Stimulated activated CD4-positive, alpha-beta T cell treated with anti-CD3 and anti-CD28 coated beads, Interleukin-1b, Interleukin-23, amount 100 ng/mL, for 24 hours (primary cell): ENCODE measurements around the gene PCNX2.
"Not testable (repeated sequence)": the region's sequence is repeated elsewhere in the genome, so short reads cannot be mapped to it uniquely, and the experiment has no call there.

Experiments used
- DNase-seq, 4 experiments: peaks; one replicate each; pipeline ENCODE4 v3.0.0-alpha.2; 2020; ENCODE audit warnings: low read depth in 4 of 4, low spot score in 1 of 4

Gene PCNX2

DNA sequence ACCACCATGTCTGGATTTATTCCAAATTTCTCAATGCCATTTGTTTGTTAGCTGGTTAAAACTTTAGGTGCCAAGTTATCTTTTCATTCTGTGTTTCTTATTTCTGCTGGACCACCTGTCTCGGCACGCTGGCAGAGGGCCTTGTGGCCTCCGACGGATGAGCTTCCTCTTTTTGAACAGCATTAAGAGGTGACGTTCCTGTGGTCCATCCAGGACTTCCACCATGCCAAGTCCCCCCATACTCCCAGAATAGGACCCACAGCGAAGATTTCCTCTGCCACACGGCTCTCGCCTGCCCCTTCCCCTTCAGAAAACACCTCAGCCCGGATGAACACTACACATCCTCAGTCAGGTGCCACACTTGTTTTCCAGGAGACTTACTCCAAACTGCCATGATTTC, 271.3 kb downstream of the PCNX2 start:
- DNase-seq = no peak

DNA sequence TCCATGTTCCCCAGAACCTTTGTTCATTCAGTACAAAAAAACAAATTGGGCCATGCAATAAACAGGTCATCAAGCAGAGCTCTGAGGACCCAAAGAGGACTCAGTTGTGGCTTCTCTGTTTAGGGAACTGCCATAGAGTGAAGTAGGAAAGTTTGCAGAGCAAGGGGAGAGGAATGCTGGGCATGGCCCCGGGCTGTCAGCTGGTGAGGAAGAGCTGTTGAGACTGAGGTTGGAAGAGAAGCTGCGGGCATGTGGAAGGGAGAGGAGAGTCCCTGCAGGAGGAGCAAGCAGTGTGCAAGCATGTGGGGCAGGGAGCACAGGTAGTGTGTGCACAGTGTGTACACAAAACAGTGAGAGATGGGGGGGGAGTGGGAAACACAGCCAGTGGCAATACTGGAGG, 273.3 kb downstream of the PCNX2 start:
- no peak for DNase-seq

- DNase-seq = no peak
These were observed 275.1 kb downstream of the PCNX2 start for GRCh38 chr1:233020426-233020825.

DNA sequence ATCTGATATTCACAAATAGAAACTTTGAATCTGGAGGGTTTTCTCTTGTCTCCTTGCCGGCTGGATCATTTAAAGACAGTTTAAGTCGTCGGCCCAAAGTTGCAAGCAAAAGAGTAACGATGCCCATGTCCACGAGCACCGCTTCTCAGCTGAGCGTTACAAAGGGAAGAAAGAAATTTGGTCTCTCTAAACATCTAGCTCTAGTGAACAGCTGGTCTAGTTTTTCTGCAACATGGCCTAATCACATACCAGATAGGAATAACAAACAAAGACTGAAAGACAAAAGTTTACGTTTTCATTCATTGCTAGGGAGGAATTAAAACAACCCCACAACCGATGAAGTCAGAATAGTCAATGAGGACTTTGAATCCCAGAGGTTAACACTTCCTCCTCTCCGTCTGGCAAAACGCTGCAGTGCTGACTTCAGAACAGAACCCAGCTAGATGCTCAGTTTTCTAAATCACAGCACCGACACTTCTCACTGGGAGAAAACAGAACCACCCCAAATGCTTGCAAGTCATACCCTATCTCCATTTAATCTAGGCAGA, 275.7 kb downstream of the PCNX2 start:
- no peak for DNase-seq

DNA sequence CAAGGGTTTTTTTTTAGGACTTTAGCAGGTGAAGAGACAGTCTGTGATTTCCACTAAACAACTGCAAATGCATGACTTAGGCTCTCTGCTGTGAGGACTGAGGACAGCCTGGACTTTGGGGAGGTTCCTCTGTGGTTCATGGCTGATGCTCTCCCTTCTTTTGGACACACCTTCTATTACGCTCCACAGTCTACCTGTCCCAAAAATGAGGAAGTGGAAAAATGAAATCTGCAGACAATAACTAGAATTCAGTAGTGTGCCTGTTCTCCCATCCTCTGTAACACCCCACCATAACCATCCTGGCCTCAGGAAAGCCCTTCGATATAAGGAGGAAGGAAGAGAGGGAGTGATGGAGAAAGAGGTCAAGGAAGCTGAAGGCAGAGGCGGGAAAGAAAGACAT, 276.4 kb downstream of the PCNX2 start:
- DNase-seq = no peak

DNA sequence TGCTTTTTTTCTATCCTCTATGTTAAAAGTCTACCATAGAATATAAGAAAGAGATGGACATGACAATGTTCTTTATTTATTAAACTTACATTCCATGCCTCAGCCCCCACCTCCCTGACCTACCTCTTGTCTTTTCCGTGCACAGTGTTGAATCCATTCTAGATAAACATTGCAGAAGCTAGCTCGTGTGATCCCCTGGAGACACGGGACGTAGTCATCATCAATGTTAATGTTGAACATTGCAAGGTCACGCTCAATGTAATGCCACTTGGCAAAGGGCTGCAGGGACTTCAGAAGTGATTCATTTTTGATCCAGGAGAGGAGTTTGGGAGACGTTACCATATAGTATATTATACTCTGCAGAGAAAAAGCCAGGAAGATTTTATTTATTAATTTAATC, 278.7 kb downstream of the PCNX2 start:
- no peak for DNase-seq

- DNase-seq = no peak
These were observed 279.6 kb downstream of the PCNX2 start for GRCh38 chr1:233015965-233016364.

- DNase-seq = no peak
These were observed 283.5 kb downstream of the PCNX2 start for GRCh38 chr1:233012021-233012420.

- no peak for DNase-seq
These were observed 285.4 kb downstream of the PCNX2 start for GRCh38 chr1:233010146-233010545.

DNA sequence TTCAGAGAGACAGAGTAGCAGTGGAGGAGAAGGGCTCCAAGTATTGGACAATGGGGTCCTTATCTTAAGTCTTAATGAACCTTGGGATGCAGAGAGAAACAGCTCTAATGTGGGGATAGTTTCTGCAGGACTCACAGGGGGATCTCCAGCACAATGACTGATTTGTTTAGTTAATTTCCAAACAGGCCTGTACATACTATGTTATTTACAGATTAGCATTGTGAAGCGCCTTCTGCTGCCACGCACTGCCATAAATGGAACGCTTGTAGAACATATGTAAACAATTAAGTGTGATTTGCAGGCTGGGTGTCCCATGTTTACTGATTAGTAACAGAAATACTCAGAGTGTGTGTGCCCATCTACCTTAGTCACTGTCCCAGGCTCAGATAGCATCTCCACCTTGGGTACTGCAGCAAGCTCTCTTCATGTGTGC, 289.0 kb downstream of the PCNX2 start:
- DNase-seq = no peak

- DNase-seq = no peak
These were observed 289.4 kb downstream of the PCNX2 start for GRCh38 chr1:233006108-233006507.

DNA sequence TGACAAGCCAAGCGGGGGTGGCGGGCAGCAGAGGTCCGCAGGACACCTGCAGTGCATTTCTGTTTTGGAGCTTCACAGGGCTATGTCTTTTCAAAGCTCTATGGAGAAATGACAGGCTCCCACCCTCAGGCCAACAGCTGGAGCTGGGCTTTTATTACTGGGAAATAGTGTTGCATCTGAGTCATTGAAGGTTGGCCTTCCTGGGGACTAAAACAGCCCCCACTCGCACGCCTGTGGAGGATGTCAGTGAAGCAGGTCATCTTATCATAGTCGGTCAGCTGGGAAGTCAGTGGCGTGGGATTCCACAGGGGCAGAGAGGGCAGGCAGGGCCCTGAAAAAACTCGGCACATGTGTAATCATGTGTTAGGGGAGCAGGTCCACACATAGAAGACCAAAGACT, 289.8 kb downstream of the PCNX2 start:
- no peak for DNase-seq

- no peak for DNase-seq
These were observed 290.4 kb downstream of the PCNX2 start for GRCh38 chr1:233005156-233005555.

DNA sequence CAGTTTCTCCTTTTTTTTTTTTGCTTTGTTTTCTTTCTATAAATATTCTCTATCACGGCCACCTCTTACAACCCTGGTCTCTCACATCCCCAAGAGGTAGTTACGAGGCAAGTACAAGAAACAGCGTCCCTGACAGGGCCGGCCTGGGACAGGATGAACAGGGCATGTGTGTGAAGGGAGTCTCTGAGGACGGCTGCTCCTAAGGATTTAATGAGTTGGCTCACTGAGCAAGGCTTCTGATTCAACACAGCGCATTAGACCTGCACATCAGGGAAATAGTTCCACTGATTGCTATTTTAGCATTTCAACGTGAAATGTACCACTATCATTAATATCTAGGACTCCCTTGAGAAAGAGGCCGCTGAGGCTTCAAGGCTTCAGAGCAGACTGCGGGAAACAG, 291.1 kb downstream of the PCNX2 start:
- no peak for DNase-seq

DNA sequence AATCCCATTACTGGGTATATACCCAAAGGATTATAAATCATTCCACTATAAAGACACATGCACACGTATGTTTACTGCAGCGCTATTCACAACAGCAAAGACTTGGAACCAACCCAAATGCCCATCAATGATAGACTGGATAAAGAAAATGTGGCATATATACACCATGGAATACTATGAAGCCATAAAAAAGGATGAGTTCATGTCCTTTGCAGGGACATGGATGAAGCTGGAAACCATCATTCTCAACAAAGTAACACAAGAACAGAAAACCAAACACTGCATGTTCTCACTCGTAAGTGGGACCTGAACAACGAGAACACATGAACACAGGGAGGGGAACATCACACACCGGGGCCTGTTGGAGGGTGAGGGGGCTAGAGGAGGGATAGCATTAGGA, 291.9 kb downstream of the PCNX2 start:
- not testable (repeated sequence) for DNase-seq

DNA sequence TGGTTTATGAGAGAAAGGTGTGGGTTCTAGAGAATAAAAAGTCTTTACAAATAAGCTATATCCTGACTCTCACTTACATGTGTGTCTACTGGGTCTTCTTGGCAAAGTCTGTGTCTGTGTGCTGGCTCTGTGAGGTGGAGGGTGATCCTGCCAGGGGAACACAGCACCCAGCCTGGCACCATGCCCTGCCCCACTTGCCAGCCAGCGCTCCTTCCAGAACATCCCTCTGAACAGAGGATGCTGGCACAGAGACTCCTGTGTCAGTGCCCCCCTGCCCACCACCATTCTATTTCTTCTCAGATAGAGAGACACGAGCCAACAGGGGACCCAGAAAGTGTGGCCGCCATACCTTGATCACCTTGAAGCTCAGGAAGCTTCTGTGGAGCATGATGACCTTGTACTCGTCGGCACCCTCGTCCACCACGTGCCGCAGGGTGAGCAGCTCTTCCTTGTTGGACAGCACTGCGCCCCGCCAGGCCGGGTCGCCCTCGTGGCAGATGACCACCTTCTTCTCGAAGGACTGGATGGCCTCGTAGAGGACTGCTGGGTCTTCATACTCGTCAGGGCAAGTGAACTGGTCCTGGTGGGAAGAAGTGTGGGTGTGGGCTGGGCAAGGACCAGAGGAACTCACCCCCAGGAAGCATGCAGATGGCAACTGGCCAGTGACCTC, 295.4 kb downstream of the PCNX2 start:
- no peak for DNase-seq

- DNase-seq = no peak
These were observed 296.9 kb downstream of the PCNX2 start for GRCh38 chr1:232998646-232999045.

DNA sequence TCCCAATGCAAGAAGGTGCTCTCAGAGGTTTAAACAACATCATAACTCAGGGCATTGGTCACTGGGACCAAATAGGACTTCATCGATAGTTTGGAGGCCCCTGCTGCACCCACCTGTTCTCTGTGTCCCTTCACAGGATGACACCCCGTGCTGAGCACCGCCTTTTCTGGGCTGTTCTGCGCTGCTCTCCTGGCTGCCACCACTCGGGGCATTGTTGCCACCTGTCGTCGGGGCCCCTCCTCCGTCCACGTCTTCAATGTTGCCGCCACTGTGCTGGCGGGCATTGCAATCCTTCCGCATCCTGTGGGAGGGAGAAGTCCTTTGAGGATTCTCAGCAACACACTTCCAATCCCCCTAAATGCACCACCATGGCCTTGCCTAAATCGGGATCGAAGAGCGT, 297.4 kb downstream of the PCNX2 start:
- DNase-seq = no peak

GRCh38 chr1:232996143-232996542, 299.4 kb downstream of the PCNX2 start:
- no peak for DNase-seq

GRCh38 chr1:232995189-232995588, 300.3 kb downstream of the PCNX2 start:
- DNase-seq = no peak

DNA sequence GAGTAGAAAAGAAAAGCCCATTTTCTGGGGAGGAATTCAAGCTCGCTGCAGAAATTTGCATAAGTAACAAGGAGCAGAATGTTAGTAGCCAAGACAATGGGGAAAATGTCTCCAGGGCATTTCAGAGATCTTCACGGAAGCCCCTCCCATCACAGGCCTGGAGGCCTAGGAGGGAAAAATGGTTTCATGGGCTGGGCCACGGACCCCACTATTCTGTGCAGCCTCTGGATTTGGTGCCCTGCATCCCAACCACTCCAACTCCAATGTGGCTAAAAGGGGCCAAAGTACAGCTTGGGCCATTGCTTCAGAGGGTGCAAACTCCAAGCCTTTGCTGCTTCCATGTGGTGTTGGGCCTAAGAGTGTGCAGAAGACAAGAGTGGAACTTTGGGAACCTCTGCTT, 302.0 kb downstream of the PCNX2 start:
- DNase-seq = no peak

GRCh38 chr1:232992227-232992626, 303.3 kb downstream of the PCNX2 start:
- no peak for DNase-seq

- DNase-seq = no peak
These were observed 304.3 kb downstream of the PCNX2 start for GRCh38 chr1:232991238-232991637.
